Adrenal gland (tissue), 5 donors: ENCODE measurements around the gene HMCES.

ENCODE experiments used
- POLR2A ChIP-seq, 2 donors: fragments of 450-650 bp; IDR thresholded peaks; one replicate each; pipeline ENCODE4 v1.6.1; 2017; ENCODE audit warnings: antibody characterized with exemption in 2 of 2, mild to moderate bottlenecking in 2 of 2, moderate library complexity in 1 of 2
- TF ChIP-seq, protein P1 (sequence below), 6 experiments: fragments of 450-650 bp in 4 of 6; fragments of 200-600 bp in 2 of 6; sonication (generic) in 1 of 6; IDR thresholded peaks; 1 replicate in 5 of 6; 2 replicates in 1 of 6; pipeline versions ENCODE4 v1.5.1 to v1.8.0; 2016 to 2021; ENCODE audit warnings: antibody characterized with exemption in 6 of 6, mild to moderate bottlenecking in 2 of 6, moderate library complexity in 1 of 6
- donor health status: DM: no; HTN: no; CAD: no.

GRCh38 chr3:129271674-129272073 is 7.0 kb upstream of the HMCES start:
- TF ChIP-seq, protein P1, sequence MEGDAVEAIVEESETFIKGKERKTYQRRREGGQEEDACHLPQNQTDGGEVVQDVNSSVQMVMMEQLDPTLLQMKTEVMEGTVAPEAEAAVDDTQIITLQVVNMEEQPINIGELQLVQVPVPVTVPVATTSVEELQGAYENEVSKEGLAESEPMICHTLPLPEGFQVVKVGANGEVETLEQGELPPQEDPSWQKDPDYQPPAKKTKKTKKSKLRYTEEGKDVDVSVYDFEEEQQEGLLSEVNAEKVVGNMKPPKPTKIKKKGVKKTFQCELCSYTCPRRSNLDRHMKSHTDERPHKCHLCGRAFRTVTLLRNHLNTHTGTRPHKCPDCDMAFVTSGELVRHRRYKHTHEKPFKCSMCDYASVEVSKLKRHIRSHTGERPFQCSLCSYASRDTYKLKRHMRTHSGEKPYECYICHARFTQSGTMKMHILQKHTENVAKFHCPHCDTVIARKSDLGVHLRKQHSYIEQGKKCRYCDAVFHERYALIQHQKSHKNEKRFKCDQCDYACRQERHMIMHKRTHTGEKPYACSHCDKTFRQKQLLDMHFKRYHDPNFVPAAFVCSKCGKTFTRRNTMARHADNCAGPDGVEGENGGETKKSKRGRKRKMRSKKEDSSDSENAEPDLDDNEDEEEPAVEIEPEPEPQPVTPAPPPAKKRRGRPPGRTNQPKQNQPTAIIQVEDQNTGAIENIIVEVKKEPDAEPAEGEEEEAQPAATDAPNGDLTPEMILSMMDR (IDR thresholded peaks at IDR 0.05) = no peak
- TF ChIP-seq POLR2A (IDR thresholded peaks at IDR 0.05) = no peak
